Cardiac muscle cell (in vitro differentiated cells and primary cell): Measurements from ENCODE around the gene CNTFR. TPM values are rescaled to one million over a fixed set of nuclear protein-coding genes. Genes with fewer than 3 reads are reported as not detected.
A peak's percentile ranks its signal among the peaks of the same experiment; 100 is the strongest.

Source experiments
- DNase-seq, 2 donors: peaks; one replicate each; pipeline versions ENCODE4 v3.0.0 to v3.0.0-alpha.2; 2010 to 2017; ENCODE audit warnings: low read depth in 1 of 2, low spot score in 1 of 2
- H3K27ac ChIP-seq: fragments of 200-600 bp; sonication (generic); 2 replicates; pipeline ENCODE4 v1.5.1; 2016
- H3K27me3 ChIP-seq: fragments of 200-600 bp; sonication (generic); 2 replicates; pipeline ENCODE4 v1.6.0; 2016; ENCODE audit warnings: control low read depth
- H3K36me3 ChIP-seq: fragments of 200-600 bp; sonication (generic); 2 replicates; pipeline ENCODE4 v1.5.1; 2016; ENCODE audit warnings: control low read depth
- H3K4me1 ChIP-seq: fragments of 200-600 bp; sonication (generic); 2 replicates; pipeline ENCODE4 v1.8.1; 2017; ENCODE audit warnings: low read depth, mild to moderate bottlenecking, mixed run types
- H3K4me3 ChIP-seq: fragments of 200-600 bp; sonication (generic); 2 replicates; pipeline ENCODE4 v1.5.1; 2016; ENCODE audit warnings: mild to moderate bottlenecking
- H3K9me3 ChIP-seq: fragments of 200-600 bp; sonication (generic); 2 replicates; pipeline ENCODE4 v1.5.1; 2017; ENCODE audit warnings: low read depth, mild to moderate bottlenecking, control low read depth
- polyA plus RNA-seq: library from polyadenylated mRNA; unstranded; fragments of >200 nt; fragmentation: Nextera tagmentation; extraction: Ambion mirVana; gene quantifications from 2 replicates; pipeline ENCODE4 v1.2.1, GENCODE V29; 2016
- total RNA-seq: library from RNA; depleted of rRNA; stranded (reverse); fragments of >200 nt; gene quantifications from 2 replicates; pipeline ENCODE4 v1.2.3, GENCODE V29; 2016
- TF ChIP-seq, protein P1 (sequence below): IDR thresholded peaks from 2 replicates; pipeline ENCODE4 v1.5.1; 2012; ENCODE audit warnings: low read depth, mild to moderate bottlenecking, low read length

The CNTFR gene
- total and polyA plus RNA-seq, 2 experiments from 2014 or later: 15.5 to 29.8 TPM

DNA sequence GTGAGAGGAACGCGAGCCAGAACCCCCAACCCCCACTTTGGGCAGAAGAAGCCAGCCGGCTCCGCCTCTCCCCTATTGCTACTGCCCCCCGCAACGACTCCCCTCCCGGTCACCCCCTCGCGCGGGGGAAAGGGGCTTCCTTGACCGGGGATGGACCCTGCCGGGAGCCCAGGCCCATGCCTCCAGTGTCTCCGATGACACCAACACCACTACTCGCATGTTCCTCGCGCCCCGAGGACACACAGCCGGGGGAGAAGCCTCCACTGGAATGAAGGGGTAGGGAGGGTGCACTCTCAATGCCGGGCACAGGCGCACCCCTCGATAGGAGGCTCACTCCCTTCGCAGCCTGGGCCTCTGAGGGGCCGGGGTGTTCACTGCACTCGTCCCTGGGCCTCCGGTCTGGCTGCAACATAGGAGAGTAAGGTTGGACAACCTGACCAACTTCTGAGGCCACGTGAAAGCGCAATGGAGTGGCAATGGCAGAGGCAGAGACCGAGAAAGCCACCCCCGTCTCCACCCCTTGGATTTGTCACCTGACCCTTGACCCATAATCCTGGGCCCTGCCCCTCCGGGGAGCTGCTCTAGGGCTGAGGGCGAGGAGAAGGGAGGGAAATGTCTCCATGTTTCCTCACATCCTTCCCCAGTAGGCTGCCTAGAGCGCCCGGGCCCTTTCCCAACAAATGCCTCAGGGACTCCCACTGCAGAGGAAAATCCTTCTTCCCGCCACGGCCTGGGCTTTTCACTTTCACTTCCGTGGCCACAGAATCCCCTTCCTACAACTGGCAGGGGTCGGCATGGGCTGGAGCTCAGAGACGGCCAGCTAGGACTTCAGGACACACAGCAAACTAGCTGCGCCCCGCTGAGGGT, 1.1 kb upstream of the CNTFR start:
- no peaks in the 10 kb centered on the region for H3K9me3 ChIP-seq
- H3K36me3 ChIP-seq: no peaks in the 10 kb centered on the region
- H3K27ac ChIP-seq: no peak overlapping the region
- TF ChIP-seq, protein P1, sequence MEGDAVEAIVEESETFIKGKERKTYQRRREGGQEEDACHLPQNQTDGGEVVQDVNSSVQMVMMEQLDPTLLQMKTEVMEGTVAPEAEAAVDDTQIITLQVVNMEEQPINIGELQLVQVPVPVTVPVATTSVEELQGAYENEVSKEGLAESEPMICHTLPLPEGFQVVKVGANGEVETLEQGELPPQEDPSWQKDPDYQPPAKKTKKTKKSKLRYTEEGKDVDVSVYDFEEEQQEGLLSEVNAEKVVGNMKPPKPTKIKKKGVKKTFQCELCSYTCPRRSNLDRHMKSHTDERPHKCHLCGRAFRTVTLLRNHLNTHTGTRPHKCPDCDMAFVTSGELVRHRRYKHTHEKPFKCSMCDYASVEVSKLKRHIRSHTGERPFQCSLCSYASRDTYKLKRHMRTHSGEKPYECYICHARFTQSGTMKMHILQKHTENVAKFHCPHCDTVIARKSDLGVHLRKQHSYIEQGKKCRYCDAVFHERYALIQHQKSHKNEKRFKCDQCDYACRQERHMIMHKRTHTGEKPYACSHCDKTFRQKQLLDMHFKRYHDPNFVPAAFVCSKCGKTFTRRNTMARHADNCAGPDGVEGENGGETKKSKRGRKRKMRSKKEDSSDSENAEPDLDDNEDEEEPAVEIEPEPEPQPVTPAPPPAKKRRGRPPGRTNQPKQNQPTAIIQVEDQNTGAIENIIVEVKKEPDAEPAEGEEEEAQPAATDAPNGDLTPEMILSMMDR: no peak
- peak overlapping the region; percentile 65 for H3K4me3 ChIP-seq
- DNase-seq: no peak
- peaks cover 4% of the 10 kb centered on the region for H3K4me1 ChIP-seq
- peaks cover 47% of the 10 kb centered on the region for H3K27me3 ChIP-seq

DNA sequence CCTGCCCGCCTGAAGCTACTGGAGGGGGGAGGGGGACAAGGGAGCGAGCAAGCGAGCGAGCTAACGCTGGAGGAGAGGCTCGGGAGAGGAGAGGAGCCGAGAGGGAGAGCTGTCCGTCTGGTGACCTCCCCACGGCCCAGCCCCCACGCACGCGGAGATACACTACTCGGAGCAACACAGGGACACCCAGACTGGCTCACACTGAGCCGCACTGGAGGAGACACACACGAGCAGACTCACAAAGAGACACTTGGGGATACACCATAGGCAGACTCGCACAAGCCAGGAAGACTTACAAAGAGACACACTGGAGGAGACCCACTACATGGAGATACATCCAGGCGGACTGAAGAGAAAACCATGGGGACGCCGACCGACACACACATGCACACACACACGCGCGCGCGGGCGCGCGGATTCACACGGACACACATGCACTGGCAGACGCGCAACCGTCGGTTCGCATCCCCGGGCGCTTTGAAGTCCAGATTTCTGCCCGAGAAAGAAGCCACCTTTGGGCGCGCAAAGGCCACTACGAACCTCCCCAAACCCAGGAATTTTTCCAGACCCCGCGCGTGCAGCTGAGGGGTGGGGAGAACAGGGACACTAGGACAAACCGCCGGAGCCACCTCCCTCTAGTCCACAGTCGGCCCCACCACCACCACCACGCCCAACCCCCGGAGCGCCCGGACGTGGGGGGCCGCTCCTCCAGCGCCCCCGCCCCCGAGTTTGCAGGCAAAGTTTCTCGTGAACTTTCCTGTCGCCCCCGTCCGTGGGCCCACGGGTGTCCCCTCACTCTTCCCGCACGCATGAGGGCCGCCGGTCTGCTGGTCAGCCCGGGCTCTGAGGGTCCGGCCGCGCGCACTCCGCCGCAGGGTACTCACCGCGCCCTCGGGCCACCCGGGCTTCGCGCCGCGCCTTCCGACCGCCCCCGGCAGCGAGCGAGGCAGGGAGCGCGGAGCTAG, 571 bp downstream of the CNTFR start:
- Histone ChIP-seq H3K9me3 (no peaks in the 10 kb centered on the region), H3K36me3 (no peaks in the 10 kb centered on the region), H3K27me3 (peaks cover 47% of the 10 kb centered on the region), H3K4me3 (peak overlapping the region; percentile 65), H3K27ac (no peak overlapping the region), H3K4me1 (peaks cover 4% of the 10 kb centered on the region)
- TF ChIP-seq, protein P1: no peak
- DNase-seq: no peak

DNA sequence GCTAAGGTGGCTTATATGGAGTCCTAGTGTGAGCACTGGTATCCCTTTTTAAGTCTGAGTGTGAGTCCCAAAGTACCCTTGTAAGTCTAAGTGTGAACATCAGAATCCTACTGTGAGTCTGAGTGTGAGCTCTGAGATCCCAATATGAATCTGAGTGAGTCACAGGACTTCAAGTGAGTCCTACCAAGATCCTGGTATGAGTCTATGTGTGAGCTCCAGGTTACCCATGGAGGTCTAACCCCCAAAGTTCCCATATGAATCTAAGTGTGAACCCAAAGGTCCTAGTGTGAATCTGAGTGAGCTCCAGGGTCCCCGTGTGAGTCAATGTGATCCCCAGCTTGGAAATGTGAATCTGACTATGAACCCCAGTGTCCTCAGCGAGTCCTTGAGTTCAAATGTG, 2.3 kb downstream of the CNTFR start:
- Histone ChIP-seq H3K9me3 (no peaks in the 10 kb centered on the region), H3K36me3 (no peaks in the 10 kb centered on the region), H3K4me1 (peaks cover 4% of the 10 kb centered on the region), H3K27ac (no peak overlapping the region), H3K4me3 (no peak overlapping the region), H3K27me3 (peaks cover 34% of the 10 kb centered on the region)
- DNase-seq: no peak
- TF ChIP-seq, protein P1: no peak

- no peak overlapping the region for H3K27ac ChIP-seq
- TF ChIP-seq, protein P1: no peak
- peaks cover 4% of the 10 kb centered on the region for H3K4me1 ChIP-seq
- H3K9me3 ChIP-seq: no peaks in the 10 kb centered on the region
- peaks cover 24% of the 10 kb centered on the region for H3K27me3 ChIP-seq
- H3K4me3 ChIP-seq: no peak overlapping the region
- DNase-seq: no peak
- H3K36me3 ChIP-seq: no peaks in the 10 kb centered on the region
Measured at GRCh38 chr9:34585946-34586669, 3.4 kb downstream of the CNTFR start.

DNA sequence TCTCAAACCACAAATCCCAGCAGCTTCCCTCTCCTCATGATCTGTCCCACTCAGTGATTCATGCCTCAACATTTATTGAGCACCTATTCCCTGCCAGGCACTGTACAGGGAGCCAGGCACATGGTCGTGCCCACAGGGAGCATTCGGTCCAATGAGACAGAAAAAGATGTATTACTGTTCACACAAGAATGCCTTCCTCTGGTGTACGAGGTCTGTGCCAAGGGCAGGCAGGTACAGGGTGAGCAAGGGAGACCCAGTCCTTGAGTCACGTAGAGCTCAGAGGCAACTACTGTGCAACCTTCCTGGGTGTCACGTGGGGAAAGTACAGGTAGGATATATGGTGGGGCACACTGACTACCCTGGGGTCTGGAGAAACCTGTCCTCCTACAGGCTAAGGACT, 4.6 kb downstream of the CNTFR start:
- H3K27me3 ChIP-seq: peaks cover 13% of the 10 kb centered on the region
- H3K4me3 ChIP-seq: no peak overlapping the region
- no peaks in the 10 kb centered on the region for H3K36me3 ChIP-seq
- TF ChIP-seq, protein P1: no peak
- no peaks in the 10 kb centered on the region for H3K9me3 ChIP-seq
- H3K27ac ChIP-seq: no peak overlapping the region
- H3K4me1 ChIP-seq: peaks cover 2% of the 10 kb centered on the region
- DNase-seq: no peak
